K562 (cell line): Measurements from ENCODE around the gene FBXL4. TPM values are rescaled to one million over a fixed set of nuclear protein-coding genes. Genes with fewer than 3 reads are reported as not detected.

ENCODE experiments used
- ATAC-seq: fragments of 200-7000 bp; cut with Tn5 transposase; 3 replicates; pipeline ENCODE4 v1.9.1; 2020; ENCODE audit warnings: moderate library complexity
- BruUV-seq: library from RNA; stranded (reverse); fragments of 400-500 nt; replicated peaks from 2 replicates; lab custom pipeline; 2021; lab: Mats Ljungman, UMichigan
- CTCF ChIA-PET: fragments of 300-600 bp; formaldehyde crosslinking; extraction: SDS; loops from one replicate; lab custom pipeline; 2021; ENCODE audit warnings: low intra/inter-chr PET ratio; lab: Yijun Ruan, JAX
- POLR2A ChIA-PET: fragments of 300-600, 350-650 bp; sonication (Branson Sonifier 250); formaldehyde crosslinking; extraction: SDS; loops from one replicate; lab custom pipeline; 2021; ENCODE audit warnings: antibody characterized with exemption, inconsistent platforms; lab: Yijun Ruan, JAX
- DNase-seq, 4 experiments: peaks; one replicate each; pipeline versions ENCODE4 v3.0.0 to v3.0.0-alpha.2; 2011 to 2018; ENCODE audit warnings: low spot score in 3 of 4, mixed read lengths in 3 of 4; ENCODE audit errors: extremely low read depth in 1 of 4
- FAIRE-seq: peaks from 2 replicates; lab custom pipeline; 2011; peaks lifted over from hg19 to GRCh38; lab: Jason Lieb, UNC
- H2AFZ ChIP-seq: 2 replicates; pipeline ENCODE4 v1.6.0; 2011; ENCODE audit warnings: low read depth, low read length, control low read depth, inconsistent platforms
- H3K27ac ChIP-seq: fragments of 200-600 bp; 3 replicates; pipeline ENCODE4 v1.8.0; 2011; ENCODE audit warnings: low read depth, mild to moderate bottlenecking, control low read depth, inconsistent platforms, low read length, moderate library complexity, mixed read lengths; ENCODE audit errors: extremely low read depth
- H3K27me3 ChIP-seq, 2 experiments: fragments of 300-600 bp in 1 of 2; 2 replicates in 1 of 2; 3 replicates in 1 of 2; pipeline versions ENCODE4 v1.6.0 to v1.8.0; 2011; ENCODE audit warnings: inconsistent platforms in 2 of 2, low read length in 2 of 2, mild to moderate bottlenecking in 1 of 2, mixed read lengths in 1 of 2, moderate library complexity in 1 of 2; ENCODE audit not compliant: control insufficient read depth in 2 of 2, insufficient read depth in 2 of 2
- H3K36me3 ChIP-seq: fragments of 300-600 bp; 3 replicates; pipeline ENCODE4 v1.8.0; 2011; ENCODE audit warnings: mild to moderate bottlenecking, low read length, inconsistent platforms; ENCODE audit not compliant: control insufficient read depth, insufficient read depth
- H3K4me1 ChIP-seq, 2 experiments: fragments of 200-600 bp in 1 of 2; replicated peaks in 1 of 2; 2 replicates in 1 of 2; 3 replicates in 1 of 2; pipeline versions ENCODE4 v1.5.1 to v1.8.0; 2011; ENCODE audit warnings: inconsistent platforms in 2 of 2, low read length in 2 of 2, mild to moderate bottlenecking in 1 of 2, mixed read lengths in 1 of 2, moderate library complexity in 1 of 2; ENCODE audit not compliant: control insufficient read depth in 2 of 2, insufficient read depth in 2 of 2
- H3K4me2 ChIP-seq: 2 replicates; pipeline ENCODE4 v1.6.1; 2011; ENCODE audit warnings: low read length, control low read depth, inconsistent platforms, mixed read lengths; ENCODE audit not compliant: insufficient read depth
- H3K4me3 ChIP-seq: fragments of 200-600 bp; sonication (generic), shearing (Covaris generic); 2 replicates; pipeline ENCODE4 v1.5.1; 2016; ENCODE audit warnings: control low read depth, inconsistent platforms
- H3K79me2 ChIP-seq: fragments of 200-600 bp; 3 replicates; pipeline ENCODE4 v1.8.0; 2011; ENCODE audit warnings: low read length, inconsistent platforms; ENCODE audit not compliant: control insufficient read depth, insufficient read depth
- H3K9ac ChIP-seq, 2 experiments: 2 replicates each; pipeline versions ENCODE4 v1.6.0 to v1.6.1; 2011; ENCODE audit warnings: low read depth in 2 of 2, low read length in 2 of 2, control low read depth in 1 of 2, inconsistent platforms in 1 of 2, mild to moderate bottlenecking in 1 of 2, mixed read lengths in 1 of 2; ENCODE audit not compliant: insufficient read depth in 1 of 2
- H3K9me1 ChIP-seq: one replicate; pipeline ENCODE4 v1.6.0; 2011; ENCODE audit warnings: inconsistent platforms, mild to moderate bottlenecking, low read length, moderate library complexity; ENCODE audit not compliant: control insufficient read depth, insufficient read depth
- H3K9me3 ChIP-seq: replicated peaks from 2 replicates; pipeline ENCODE4 v1.5.1; 2011; ENCODE audit warnings: low read depth, low read length, inconsistent platforms; ENCODE audit not compliant: control insufficient read depth, insufficient read depth
- H4K20me1 ChIP-seq: replicated peaks from 2 replicates; pipeline ENCODE4 v1.6.1; 2011; ENCODE audit warnings: low read length, inconsistent platforms, mixed read lengths; ENCODE audit not compliant: control insufficient read depth, insufficient read depth
- BRF1 ChIP-seq: IDR thresholded peaks from 3 replicates; pipeline ENCODE4 v1.6.1; 2011; ENCODE audit warnings: borderline replicate concordance, mild to moderate bottlenecking; ENCODE audit not compliant: insufficient read length; ENCODE audit errors: extremely low read depth
- CBFA2T2 ChIP-seq: fragments of 450-650 bp; conservative IDR thresholded peaks from 2 replicates; pipeline ENCODE4 v1.6.1; 2017; ENCODE audit warnings: mild to moderate bottlenecking
- CBX8 ChIP-seq: fragments of 200-600 bp; sonication (generic); IDR thresholded peaks from 2 replicates; pipeline ENCODE4 v1.6.1; 2012; ENCODE audit warnings: borderline replicate concordance, mixed run types, low read depth, mild to moderate bottlenecking, moderate library complexity, mixed read lengths, low read length, control low read depth, inconsistent platforms; ENCODE audit not compliant: poor library complexity, severe bottlenecking; ENCODE audit errors: extremely low read depth
- HDAC1 ChIP-seq, 2 experiments: fragments of 450-650 bp; IDR thresholded peaks; 2 replicates each; pipeline ENCODE4 v1.6.1; 2016 to 2017; ENCODE audit warnings: inconsistent platforms in 1 of 2, mild to moderate bottlenecking in 1 of 2, moderate library complexity in 1 of 2
- HSF4 ChIP-seq: fragments of 250-450 bp; sonication (Bioruptor Pico); IDR thresholded peaks from 2 replicates; pipeline ENCODE4 v2.1.2; 2022; ENCODE audit warnings: mild to moderate bottlenecking, moderate library complexity, borderline replicate concordance
- MYC ChIP-seq, 2 experiments: fragments of 250-450 bp in 1 of 2; sonication (Bioruptor Pico) in 1 of 2; IDR thresholded peaks; 2 replicates each; pipeline versions ENCODE4 v1.5.1 to v1.6.1; 2012 to 2021; ENCODE audit warnings: low read depth in 2 of 2, borderline replicate concordance in 1 of 2, improper control_type of control experiment in 1 of 2, low read length in 1 of 2, mild to moderate bottlenecking in 1 of 2, moderate library complexity in 1 of 2
- NFXL1 ChIP-seq: fragments of 450-650 bp; formaldehyde crosslinking; IDR thresholded peaks from 2 replicates; pipeline ENCODE4 v1.4.0; 2021; ENCODE audit warnings: mild to moderate bottlenecking
- PHF21A ChIP-seq: fragments of 450-650 bp; IDR thresholded peaks from 2 replicates; pipeline ENCODE4 v1.6.1; 2017; ENCODE audit warnings: low read depth, borderline replicate concordance
- PHTF2 ChIP-seq: fragments of 250-450 bp; sonication (Bioruptor Pico); IDR thresholded peaks from 2 replicates; pipeline ENCODE4 v1.5.0; 2021; ENCODE audit warnings: mild to moderate bottlenecking
- RBM39 ChIP-seq: fragments of 200-400 bp; formaldehyde crosslinking; optimal IDR thresholded peaks from 2 replicates; pipeline ENCODE3; 2018; ENCODE audit warnings: low read depth, low read length
- RNF2 ChIP-seq: sonication (generic); IDR thresholded peaks from 2 replicates; pipeline ENCODE4 v1.6.1; 2016
- SREBF1 ChIP-seq: fragments of 150-350 bp; IDR thresholded peaks from 2 replicates; pipeline ENCODE4 v1.6.1; 2014; ENCODE audit warnings: antibody characterized with exemption, low read depth, low read length, borderline replicate concordance
- TEAD1 ChIP-seq, 2 experiments: fragments of 450-650 bp in 1 of 2; sonication (generic) in 1 of 2; formaldehyde crosslinking; IDR thresholded peaks; 2 replicates each; pipeline versions ENCODE4 v1.4.0 to v1.8.0; 2020 to 2022; ENCODE audit warnings: mild to moderate bottlenecking in 2 of 2, missing genetic modification reagents in 1 of 2
- TFAM ChIP-seq: fragments of 250-450 bp; sonication (Bioruptor Pico); conservative IDR thresholded peaks from 2 replicates; pipeline ENCODE4 v1.5.0; 2021; ENCODE audit warnings: mild to moderate bottlenecking, moderate library complexity
- WGBS: fragments of 100-300 bp; shearing (Covaris generic); methylation state at CpG from one replicate; pipeline ENCODE4 v1.1.6; 2016; ENCODE audit warnings: low coverage, mixed read lengths; ENCODE audit not compliant: insufficient coverage; ENCODE audit errors: missing lambda C conversion rate; 5-methylcytosine and 5-hydroxymethylcytosine counted together
- in situ Hi-C: fragments of 300-500 bp; cut with MboI; formaldehyde crosslinking; loops from 4 replicates; pipeline ENCODE4 v1.15.0; 2018; ENCODE audit warnings: inconsistent platforms, mixed read lengths
- intact Hi-C: fragments of 100-400 bp; cut with micrococcal nuclease; formaldehyde crosslinking; loops from 2 replicates; pipeline ENCODE4 v1.14.2; 2022
- polyA plus RNA-seq, 8 experiments: library from polyadenylated mRNA; depleted of rRNA in 4 of 8; stranded (reverse) in 5 of 8; unstranded in 3 of 8; fragments of >200 nt; fragmentation: Nextera tagmentation in 2 of 8; fragmentation: Illumina TruSeq in 1 of 8; extraction: Ambion mirVana in 2 of 8; extraction: Trizol in 1 of 8; gene quantifications; 2 replicates each; pipeline versions ENCODE4 v1.2.1 to v1.2.3, GENCODE V29; 2011 to 2014; ENCODE audit warnings: inconsistent platforms in 1 of 8, missing spikeins in 1 of 8
- total RNA-seq, 7 experiments: library from RNA; depleted of rRNA in 6 of 7; stranded (reverse); fragments of >200 nt in 6 of 7; fragmentation: Illumina TruSeq in 2 of 7; extraction: Trizol in 2 of 7; gene quantifications; 2 replicates each; pipeline versions ENCODE4 v1.2.1 to v1.2.3, GENCODE V29; 2011 to 2021; ENCODE audit warnings: low replicate concordance in 1 of 7
- TF ChIP-seq, protein P1 (sequence below): sonication (generic); formaldehyde crosslinking; IDR thresholded peaks from 2 replicates; pipeline ENCODE4 v1.9.0; 2022; ENCODE audit warnings: mild to moderate bottlenecking, missing genetic modification reagents

FBXL4 gene
- total and polyA plus RNA-seq, 9 of the 15 experiments (the other 6 are each of a cell fraction or from before 2014, with no cell fraction given), result 4.2 to 23.1 (median 7.7) TPM

DNA sequence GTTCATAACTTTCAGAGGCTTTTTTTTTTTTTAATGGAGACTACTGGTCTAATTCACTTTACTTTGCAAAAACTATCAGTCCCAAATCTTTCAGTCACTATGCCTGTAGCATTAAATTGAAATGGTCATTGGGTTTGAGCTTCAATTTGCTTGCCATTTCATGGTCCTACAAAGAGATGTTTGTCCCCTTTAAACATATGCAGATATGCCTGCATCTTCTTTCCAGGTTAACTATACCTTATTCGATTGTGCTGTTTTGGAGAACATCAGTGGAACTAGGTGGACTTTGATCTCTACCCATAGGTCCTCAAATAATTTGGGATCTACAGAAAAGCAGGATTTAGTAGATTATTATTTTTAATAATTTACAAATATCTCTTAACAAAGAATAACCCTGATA, 108.8 kb downstream of the FBXL4 start:
- ATAC-seq (no peak), FAIRE-seq (no peak), DNase-seq (no peak)
- WGBS, result 9% methylated on average over 1 of the region's 1 CpG
- no peak overlapping the region for H3K27ac ChIP-seq
- H3K79me2 ChIP-seq, result no peaks in the 10 kb centered on the region; the same call in 2 of the 3 replicates
- H3K4me1 ChIP-seq, result peaks cover 0 to 25% of the 10 kb centered on the region in 2 experiments; a peak in 4 of 5 replicates
- H3K36me3 ChIP-seq, result no peaks in the 10 kb centered on the region
- no peaks in the 10 kb centered on the region for H4K20me1 ChIP-seq
- H3K4me2 ChIP-seq, result no peak overlapping the region
- no peak overlapping the region for H3K9ac ChIP-seq
- no peak overlapping the region for H2AFZ ChIP-seq
- POLR2A ChIA-PET, result interaction anchor here (0.6 kb wide), 1 partner anchor 44 kb away, joined by 3 read pairs; no protein-coding TSS in a partner anchor
- CTCF ChIA-PET, result interaction anchor here (0.8 kb wide), 2 partner anchors 63 to 70 kb away, joined by 3 to 5 read pairs; no protein-coding TSS in a partner anchor
- in situ Hi-C loops (loop anchor here (5.0 kb wide), 1 partner anchor 67 kb away; no protein-coding TSS in a partner anchor), intact Hi-C loops (loop anchor here (1.0 kb wide), 1 partner anchor 70 kb away; no protein-coding TSS in a partner anchor)
- H3K4me3 ChIP-seq, result no peak overlapping the region
- peaks cover 0 to 25% of the 10 kb centered on the region in 2 experiments; a peak in 2 of 5 replicates for H3K27me3 ChIP-seq
- no peak for TF ChIP-seq NFXL1 (CRISPR knock-in tag)
- no peak for TF ChIP-seq RBM39
- BruUV-seq, result no TSS peak
- H3K9me1 ChIP-seq, result no peaks in the 10 kb centered on the region
- H3K9me3 ChIP-seq, result no peaks in the 10 kb centered on the region

DNA sequence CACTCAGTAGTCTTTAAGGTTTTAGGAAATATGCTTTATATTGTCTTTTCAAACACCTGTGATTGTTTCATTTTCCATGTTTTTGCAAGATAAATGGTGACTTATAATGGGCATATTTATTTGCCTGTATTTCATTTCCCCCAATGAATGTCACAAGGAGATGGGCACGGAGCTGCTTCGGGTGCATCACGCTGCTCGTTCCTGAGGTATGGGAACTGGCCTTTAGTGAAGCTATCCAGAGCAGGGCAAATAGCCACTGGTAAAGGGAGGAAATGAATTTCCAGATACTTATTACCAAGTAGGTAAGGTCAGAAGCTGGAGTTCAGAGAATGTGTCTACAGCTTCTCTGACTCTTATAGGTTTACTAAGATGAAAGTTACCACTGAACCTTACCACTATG, 109.7 kb downstream of the FBXL4 start:
- Histone ChIP-seq H3K9me3 (peaks cover 2% of the 10 kb centered on the region; the same call in 1 of the 2 replicates), H3K27ac (no peak overlapping the region), H3K27me3 (peaks cover 0 to 18% of the 10 kb centered on the region in 2 experiments; a peak in 2 of 5 replicates), H3K9me1 (no peaks in the 10 kb centered on the region), H2AFZ (no peak overlapping the region), H3K79me2 (no peaks in the 10 kb centered on the region; the same call in 2 of the 3 replicates), H3K4me2 (no peak overlapping the region), H3K36me3 (no peaks in the 10 kb centered on the region), H3K4me1 (peaks cover 0 to 30% of the 10 kb centered on the region in 2 experiments; a peak in 4 of 5 replicates), H3K9ac (no peak overlapping the region), H3K4me3 (no peak overlapping the region), H4K20me1 (no peaks in the 10 kb centered on the region)
- ChIA-PET POLR2A (interaction anchor here (1.5 kb wide), 1 partner anchor 9 kb away, joined by 4 read pairs; no protein-coding TSS in a partner anchor), CTCF (no interaction called here)
- DNase-seq, result no peak
- intact Hi-C loops (no loop called here), in situ Hi-C loops (loop anchor here (5.0 kb wide), 1 partner anchor 66 kb away; no protein-coding TSS in a partner anchor)
- no peak for FAIRE-seq
- no TSS peak for BruUV-seq
- ATAC-seq, result no peak
- TF ChIP-seq TFAM (CRISPR knock-in tag) (no peak), CBFA2T2 (no peak), PHF21A (no peak), TEAD1 (CRISPR knock-in tag; IDR thresholded peaks at IDR 0.05) (no peak), SREBF1 (no peak), MYC (IDR thresholded peaks at IDR 0.05; ENCODE audit: low read depth, low read length) (no peak), MYC (CRISPR knock-in tag; IDR thresholded peaks at IDR 0.05; ENCODE audit: borderline replicate concordance, low read depth) (no peak), HSF4 (no peak), HDAC1 (IDR thresholded peaks at IDR 0.05) (no peak), BRF1 (no peak), CBX8 (no peak), PHTF2 (CRISPR knock-in tag) (no peak), RNF2 (no peak)
- TF ChIP-seq, protein P1, sequence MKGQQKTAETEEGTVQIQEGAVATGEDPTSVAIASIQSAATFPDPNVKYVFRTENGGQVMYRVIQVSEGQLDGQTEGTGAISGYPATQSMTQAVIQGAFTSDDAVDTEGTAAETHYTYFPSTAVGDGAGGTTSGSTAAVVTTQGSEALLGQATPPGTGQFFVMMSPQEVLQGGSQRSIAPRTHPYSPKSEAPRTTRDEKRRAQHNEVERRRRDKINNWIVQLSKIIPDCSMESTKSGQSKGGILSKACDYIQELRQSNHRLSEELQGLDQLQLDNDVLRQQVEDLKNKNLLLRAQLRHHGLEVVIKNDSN (CRISPR knock-in tag), result no peak
- WGBS, result 53% methylated on average over 4 of the region's 4 CpGs
